Measurements from ENCODE around the gene IL17D. TPM values are rescaled to one million over a fixed set of nuclear protein-coding genes. Genes with fewer than 3 reads are reported as not detected.

Gene IL17D
- total RNA-seq, 1 experiment from 2014 or later, result 1.2 TPM

GRCh38 chr13:20703780-20704458 lies 420 bp downstream of the IL17D start:
- TF ChIP-seq, protein P1, sequence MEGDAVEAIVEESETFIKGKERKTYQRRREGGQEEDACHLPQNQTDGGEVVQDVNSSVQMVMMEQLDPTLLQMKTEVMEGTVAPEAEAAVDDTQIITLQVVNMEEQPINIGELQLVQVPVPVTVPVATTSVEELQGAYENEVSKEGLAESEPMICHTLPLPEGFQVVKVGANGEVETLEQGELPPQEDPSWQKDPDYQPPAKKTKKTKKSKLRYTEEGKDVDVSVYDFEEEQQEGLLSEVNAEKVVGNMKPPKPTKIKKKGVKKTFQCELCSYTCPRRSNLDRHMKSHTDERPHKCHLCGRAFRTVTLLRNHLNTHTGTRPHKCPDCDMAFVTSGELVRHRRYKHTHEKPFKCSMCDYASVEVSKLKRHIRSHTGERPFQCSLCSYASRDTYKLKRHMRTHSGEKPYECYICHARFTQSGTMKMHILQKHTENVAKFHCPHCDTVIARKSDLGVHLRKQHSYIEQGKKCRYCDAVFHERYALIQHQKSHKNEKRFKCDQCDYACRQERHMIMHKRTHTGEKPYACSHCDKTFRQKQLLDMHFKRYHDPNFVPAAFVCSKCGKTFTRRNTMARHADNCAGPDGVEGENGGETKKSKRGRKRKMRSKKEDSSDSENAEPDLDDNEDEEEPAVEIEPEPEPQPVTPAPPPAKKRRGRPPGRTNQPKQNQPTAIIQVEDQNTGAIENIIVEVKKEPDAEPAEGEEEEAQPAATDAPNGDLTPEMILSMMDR (conservative IDR thresholded peaks at IDR 0.05), result peak; percentile 51; the same call in 2 of the 3 replicates
- peak overlapping the region in 1 of 2 experiments; percentile 80; a peak in 2 of 5 replicates for H3K4me3 Mint-ChIP-seq
- no peaks in the 10 kb centered on the region for H3K79me2 ChIP-seq (ENCODE audit: insufficient read depth, low read length)
- no peaks in the 10 kb centered on the region for H3K9me3 Mint-ChIP-seq
- H4K91ac ChIP-seq (ENCODE audit: insufficient read length, low read depth, low read length), result no peak overlapping the region
- H3K27ac ChIP-seq (ENCODE audit: insufficient read length, low read depth, low read length), result no peak overlapping the region
- peaks cover 6% of the 10 kb centered on the region; the same call in 1 of the 2 replicates for H3K27me3 ChIP-seq (ENCODE audit: insufficient read depth, low read length)
- H2BK120ac ChIP-seq (ENCODE audit: low read depth, low read length, poor library complexity, severe bottlenecking), result no peak overlapping the region
- no peak overlapping the region for H3K23ac ChIP-seq (ENCODE audit: insufficient read length, low read depth, low read length)
- H3K56ac ChIP-seq (ENCODE audit: insufficient read length, low read depth, low read length), result no peak overlapping the region
- no peak overlapping the region for H2AFZ ChIP-seq (ENCODE audit: low read length)
- peak; percentile 83 for DNase-seq
- no peak overlapping the region for H3K9ac ChIP-seq (ENCODE audit: extremely low read depth, insufficient read length, low read length)
- no peak overlapping the region for H2BK20ac ChIP-seq (ENCODE audit: low read depth, low read length, poor library complexity, severe bottlenecking)
- H4K20me1 ChIP-seq (ENCODE audit: control insufficient read depth, insufficient read depth, insufficient read length), result no peaks in the 10 kb centered on the region
- WGBS (ENCODE audit: extremely low coverage, insufficient read length, low lambda C conversion rate), result no CpG with 5 or more reads among the region's 98 CpGs
- H3K14ac ChIP-seq (ENCODE audit: insufficient read depth, low read length), result no peak overlapping the region
- H3K23me2 ChIP-seq (ENCODE audit: insufficient read length, low read depth, low read length, poor library complexity, severe bottlenecking), result peaks cover 9% of the 10 kb centered on the region
- H3K27ac Mint-ChIP-seq, result no peak overlapping the region
- H2BK12ac ChIP-seq (ENCODE audit: insufficient read length, low read depth, low read length), result no peak overlapping the region
- no peak overlapping the region for H3K4ac ChIP-seq (ENCODE audit: low read depth, low read length)
- H3K36me3 Mint-ChIP-seq (ENCODE audit: insufficient read depth in 1 of 3, low read depth in 3 of 3), result no peaks in the 10 kb centered on the region; a peak in 1 of 7 replicates
- no peak overlapping the region for H4K5ac ChIP-seq (ENCODE audit: insufficient read length, low read depth, low read length)
- no peaks in the 10 kb centered on the region for H3K9me3 ChIP-seq (ENCODE audit: control insufficient read depth, low read depth, low read length)
- H3K18ac ChIP-seq (ENCODE audit: insufficient read length, low read depth, low read length), result no peak overlapping the region
- no peak overlapping the region for H2AK5ac ChIP-seq (ENCODE audit: insufficient read length, low read length)
- H3K4me2 ChIP-seq (ENCODE audit: insufficient read depth, insufficient read length, low read length), result peak overlapping the region; percentile 32
- no peaks in the 10 kb centered on the region for H3K79me1 ChIP-seq (ENCODE audit: insufficient read depth, low read depth, low read length, poor library complexity, severe bottlenecking)
- no peak overlapping the region for H2BK15ac ChIP-seq (ENCODE audit: low read depth, low read length)
- no peak overlapping the region for H2BK5ac ChIP-seq (ENCODE audit: insufficient read length, low read length)
- peaks cover 55% of the 10 kb centered on the region for H3K27me3 Mint-ChIP-seq (ENCODE audit: low read depth)
- no peak overlapping the region for H3T11ph ChIP-seq (ENCODE audit: low read length)
- H3K4me1 ChIP-seq (ENCODE audit: insufficient read depth, low read length), result no peaks in the 10 kb centered on the region
- no peak overlapping the region for H4K8ac ChIP-seq (replicated peaks; ENCODE audit: insufficient read length, low read depth, low read length)
- H3K4me1 Mint-ChIP-seq, result peaks cover 13% of the 10 kb centered on the region in 2 experiments

Data from H9 (cell line).